ENCODE data around the gene SCLT1. TPM values are rescaled to one million over a fixed set of nuclear protein-coding genes. Genes with fewer than 3 reads are reported as not detected.
A peak's percentile ranks its signal among the peaks of the same experiment; 100 is the strongest.

SCLT1 gene
- total RNA-seq, 1 experiment from 2014 or later, result 11.3 TPM

- TF ChIP-seq, protein P1, sequence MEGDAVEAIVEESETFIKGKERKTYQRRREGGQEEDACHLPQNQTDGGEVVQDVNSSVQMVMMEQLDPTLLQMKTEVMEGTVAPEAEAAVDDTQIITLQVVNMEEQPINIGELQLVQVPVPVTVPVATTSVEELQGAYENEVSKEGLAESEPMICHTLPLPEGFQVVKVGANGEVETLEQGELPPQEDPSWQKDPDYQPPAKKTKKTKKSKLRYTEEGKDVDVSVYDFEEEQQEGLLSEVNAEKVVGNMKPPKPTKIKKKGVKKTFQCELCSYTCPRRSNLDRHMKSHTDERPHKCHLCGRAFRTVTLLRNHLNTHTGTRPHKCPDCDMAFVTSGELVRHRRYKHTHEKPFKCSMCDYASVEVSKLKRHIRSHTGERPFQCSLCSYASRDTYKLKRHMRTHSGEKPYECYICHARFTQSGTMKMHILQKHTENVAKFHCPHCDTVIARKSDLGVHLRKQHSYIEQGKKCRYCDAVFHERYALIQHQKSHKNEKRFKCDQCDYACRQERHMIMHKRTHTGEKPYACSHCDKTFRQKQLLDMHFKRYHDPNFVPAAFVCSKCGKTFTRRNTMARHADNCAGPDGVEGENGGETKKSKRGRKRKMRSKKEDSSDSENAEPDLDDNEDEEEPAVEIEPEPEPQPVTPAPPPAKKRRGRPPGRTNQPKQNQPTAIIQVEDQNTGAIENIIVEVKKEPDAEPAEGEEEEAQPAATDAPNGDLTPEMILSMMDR (conservative IDR thresholded peaks at IDR 0.05), result no peak
- no peak overlapping the region for H3K4me2 ChIP-seq (ENCODE audit: insufficient read depth, insufficient read length, low read length)
- no peak overlapping the region for H2BK12ac ChIP-seq (ENCODE audit: insufficient read length, low read depth, low read length)
- peaks cover 68 to 98% (median 95%) of the 10 kb centered on the region in 3 experiments for H3K36me3 Mint-ChIP-seq (ENCODE audit: insufficient read depth in 1 of 3, low read depth in 3 of 3)
- H3K79me2 ChIP-seq (ENCODE audit: insufficient read depth, low read length), result peaks cover 10% of the 10 kb centered on the region; the same call in 1 of the 2 replicates
- DNase-seq, result no peak
- no peaks in the 10 kb centered on the region; a peak in 1 of 5 replicates for H3K9me3 Mint-ChIP-seq
- H3K56ac ChIP-seq (ENCODE audit: insufficient read length, low read depth, low read length), result no peak overlapping the region
- peaks cover 3% of the 10 kb centered on the region; the same call in 1 of the 2 replicates for H3K27me3 Mint-ChIP-seq (ENCODE audit: low read depth)
- H4K8ac ChIP-seq (replicated peaks; ENCODE audit: insufficient read length, low read depth, low read length), result peak overlapping the region; percentile 45
- no peak overlapping the region for H3K23ac ChIP-seq (ENCODE audit: insufficient read length, low read depth, low read length)
- no peak overlapping the region for H4K5ac ChIP-seq (ENCODE audit: insufficient read length, low read depth, low read length)
- no peak overlapping the region for H3K9ac ChIP-seq (ENCODE audit: extremely low read depth, insufficient read length, low read length)
- H3K27ac ChIP-seq (ENCODE audit: insufficient read length, low read depth, low read length), result peak overlapping the region; percentile 50
- H2BK15ac ChIP-seq (ENCODE audit: low read depth, low read length), result no peak overlapping the region
- no peak overlapping the region for H3K4ac ChIP-seq (ENCODE audit: low read depth, low read length)
- H3T11ph ChIP-seq (ENCODE audit: low read length), result no peak overlapping the region
- H2BK120ac ChIP-seq (ENCODE audit: low read depth, low read length, poor library complexity, severe bottlenecking), result no peak overlapping the region
- peaks cover 10% of the 10 kb centered on the region; the same call in 1 of the 2 replicates for H3K4me1 ChIP-seq (ENCODE audit: insufficient read depth, low read length)
- peak overlapping the region; percentile 59 to 90 (median 89); a peak in 6 of 7 replicates for H3K27ac Mint-ChIP-seq
- H2BK5ac ChIP-seq (ENCODE audit: insufficient read length, low read length), result no peak overlapping the region
- H2BK20ac ChIP-seq (ENCODE audit: low read depth, low read length, poor library complexity, severe bottlenecking), result no peak overlapping the region
- H4K20me1 ChIP-seq (ENCODE audit: control insufficient read depth, insufficient read depth, insufficient read length), result peaks cover 2% of the 10 kb centered on the region
- H3K14ac ChIP-seq (ENCODE audit: insufficient read depth, low read length), result no peak overlapping the region; the same call in 1 of the 2 replicates
- no peaks in the 10 kb centered on the region for H3K27me3 ChIP-seq (ENCODE audit: insufficient read depth, low read length)
- H3K79me1 ChIP-seq (ENCODE audit: insufficient read depth, low read depth, low read length, poor library complexity, severe bottlenecking), result peaks cover 8% of the 10 kb centered on the region
- H3K4me3 Mint-ChIP-seq, result no peak overlapping the region
- H4K91ac ChIP-seq (ENCODE audit: insufficient read length, low read depth, low read length), result no peak overlapping the region
- H3K23me2 ChIP-seq (ENCODE audit: insufficient read length, low read depth, low read length, poor library complexity, severe bottlenecking), result no peaks in the 10 kb centered on the region
- H3K9me3 ChIP-seq (ENCODE audit: control insufficient read depth, low read depth, low read length), result no peaks in the 10 kb centered on the region
- H2AFZ ChIP-seq (ENCODE audit: low read length), result no peak overlapping the region
- H2AK5ac ChIP-seq (ENCODE audit: insufficient read length, low read length), result no peak overlapping the region
- H3K4me1 Mint-ChIP-seq, result peaks cover 47 to 60% of the 10 kb centered on the region in 2 experiments
- WGBS (ENCODE audit: extremely low coverage, insufficient read length, low lambda C conversion rate), result no CpG with 5 or more reads among the region's 14 CpGs
- no peak overlapping the region for H3K18ac ChIP-seq (ENCODE audit: insufficient read length, low read depth, low read length)
These were observed 230.6 kb downstream of the SCLT1 start for GRCh38 chr4:128862608-128863311.
